ENCODE data around the gene IRGQ. TPM values are rescaled to one million over a fixed set of nuclear protein-coding genes. Genes with fewer than 3 reads are reported as not detected.

IRGQ gene, protein sequence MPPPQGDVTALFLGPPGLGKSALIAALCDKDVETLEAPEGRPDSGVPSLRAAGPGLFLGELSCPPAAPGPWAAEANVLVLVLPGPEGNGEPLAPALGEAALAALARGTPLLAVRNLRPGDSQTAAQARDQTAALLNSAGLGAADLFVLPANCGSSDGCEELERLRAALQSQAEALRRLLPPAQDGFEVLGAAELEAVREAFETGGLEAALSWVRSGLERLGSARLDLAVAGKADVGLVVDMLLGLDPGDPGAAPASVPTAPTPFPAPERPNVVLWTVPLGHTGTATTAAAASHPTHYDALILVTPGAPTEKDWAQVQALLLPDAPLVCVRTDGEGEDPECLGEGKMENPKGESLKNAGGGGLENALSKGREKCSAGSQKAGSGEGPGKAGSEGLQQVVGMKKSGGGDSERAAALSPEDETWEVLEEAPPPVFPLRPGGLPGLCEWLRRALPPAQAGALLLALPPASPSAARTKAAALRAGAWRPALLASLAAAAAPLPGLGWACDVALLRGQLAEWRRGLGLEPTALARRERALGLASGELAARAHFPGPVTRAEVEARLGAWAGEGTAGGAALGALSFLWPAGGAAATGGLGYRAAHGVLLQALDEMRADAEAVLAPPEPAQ
- 1 to 10 TPM; 3.1 to 4.1 TPM for polyA plus RNA-seq

DNA sequence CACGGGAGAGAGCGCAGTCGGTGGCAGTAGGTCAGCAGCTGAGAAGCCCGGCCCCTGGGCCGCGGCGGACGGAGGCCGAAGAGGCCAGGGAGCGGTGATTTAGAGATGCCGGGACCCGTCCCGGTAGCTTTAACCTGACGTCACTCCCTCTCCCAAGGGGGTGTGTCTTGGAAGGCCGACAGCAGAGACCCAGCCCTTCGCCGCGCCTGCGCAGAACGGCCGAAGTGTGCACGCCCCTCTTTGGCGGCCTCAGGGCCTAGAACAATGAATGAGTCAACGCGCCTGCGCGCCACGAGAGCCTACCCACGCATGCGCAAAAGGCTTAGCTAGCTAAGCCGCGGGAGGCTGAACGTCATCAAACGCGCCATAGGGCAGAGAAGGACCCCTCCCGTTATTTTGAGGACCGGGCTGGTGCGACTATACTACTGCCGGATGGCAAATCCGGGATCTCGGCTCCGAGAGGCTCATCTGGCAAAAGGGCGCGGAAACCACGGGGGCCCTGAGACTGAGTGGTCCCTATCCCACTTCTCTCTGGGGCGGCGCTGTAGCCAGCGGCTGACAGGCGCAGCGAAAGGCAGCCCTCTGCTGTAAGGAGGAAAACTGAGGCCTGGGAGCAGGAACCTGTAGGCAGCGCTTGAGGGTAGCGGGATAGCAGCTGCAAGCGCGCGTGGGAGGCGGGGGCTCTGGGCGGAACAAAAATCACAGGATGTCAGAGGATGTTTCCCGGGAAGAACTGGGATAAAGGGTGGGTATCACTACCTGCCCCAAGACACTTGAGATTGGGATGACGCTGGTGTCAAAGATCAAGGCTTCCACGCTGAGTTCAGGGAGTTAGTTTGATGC, at the start of gene IRGQ, which contains the start of gene ZNF576:
Gene IRGQ, minus strand, starts transcription at position 136 of the 843 bp plus-strand sequence. CDS start 796 bp downstream, outside the sequence.
Gene ZNF576, plus strand, starts transcription at position 597 of the 843 bp plus-strand sequence. CDS start 514 bp downstream, outside the sequence.
- peak within 1 kb of the TSS; percentile 90 to 98 for H3K27ac ChIP-seq (ENCODE audit: low read depth in 2 of 2, low read length in 1 of 2)
- H3K4me3 ChIP-seq (ENCODE audit: low read depth in 1 of 2, low read length in 2 of 2): peak within 1 kb of the TSS; percentile 57 to 59
- H3K4me1 ChIP-seq (ENCODE audit: control insufficient read depth in 2 of 2, insufficient read depth in 2 of 2, low read length in 1 of 2): peaks cover 7 to 8% of the 10 kb centered on the region in 2 donors
- no peaks in the 10 kb centered on the region for H3K27me3 ChIP-seq (ENCODE audit: control insufficient read depth in 1 of 2, insufficient read depth in 2 of 2, low read length in 2 of 2)
- no peaks in the 10 kb centered on the region for H3K9me3 ChIP-seq (ENCODE audit: control insufficient read depth in 2 of 2, insufficient read depth in 1 of 2, low read depth in 1 of 2, low read length in 1 of 2)
- 0 to 1% methylated on average over 60 of the region's 60 CpGs for WGBS, 2 donors
- peaks cover 6 to 25% of the 10 kb centered on the region in 2 donors for H3K36me3 ChIP-seq (ENCODE audit: control insufficient read depth in 2 of 2, insufficient read depth in 2 of 2, low read length in 1 of 2)

DNA sequence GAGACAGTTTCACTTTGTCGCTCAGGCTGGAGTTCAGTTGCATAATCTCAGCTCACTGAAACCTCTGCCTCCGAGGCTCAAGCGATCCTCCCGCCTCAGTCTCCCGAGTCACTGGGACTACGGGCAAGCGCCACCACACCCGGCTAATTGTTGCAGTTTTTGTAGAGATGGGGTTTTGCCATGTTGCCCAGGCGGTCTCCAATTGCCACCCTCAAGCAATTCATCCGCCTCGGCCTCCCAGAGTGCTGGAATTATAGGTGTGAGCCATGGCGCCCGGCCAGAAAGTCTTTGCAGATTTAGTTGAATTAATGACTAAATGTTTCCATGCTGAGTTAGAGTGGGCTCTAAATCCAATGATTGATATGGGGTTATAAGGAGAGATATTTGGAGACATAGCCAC, 48.2 kb upstream of the IRGQ start:
- H3K4me1 ChIP-seq (ENCODE audit: control insufficient read depth in 2 of 2, insufficient read depth in 2 of 2, low read length in 1 of 2): peaks cover 5 to 10% of the 10 kb centered on the region in 2 donors
- 74 to 78% methylated on average over 13 of the region's 13 CpGs for WGBS, 2 donors
- H3K9me3 ChIP-seq (ENCODE audit: control insufficient read depth in 2 of 2, insufficient read depth in 1 of 2, low read depth in 1 of 2, low read length in 1 of 2): no peaks in the 10 kb centered on the region
- no peaks in the 10 kb centered on the region for H3K27me3 ChIP-seq (ENCODE audit: control insufficient read depth in 1 of 2, insufficient read depth in 2 of 2, low read length in 2 of 2)
- no peak overlapping the region for H3K4me3 ChIP-seq (ENCODE audit: low read depth in 1 of 2, low read length in 2 of 2)
- peaks cover 0 to 4% of the 10 kb centered on the region in 2 donors for H3K36me3 ChIP-seq (ENCODE audit: control insufficient read depth in 2 of 2, insufficient read depth in 2 of 2, low read length in 1 of 2)
- no peak overlapping the region for H3K27ac ChIP-seq (ENCODE audit: low read depth in 2 of 2, low read length in 1 of 2)

DNA sequence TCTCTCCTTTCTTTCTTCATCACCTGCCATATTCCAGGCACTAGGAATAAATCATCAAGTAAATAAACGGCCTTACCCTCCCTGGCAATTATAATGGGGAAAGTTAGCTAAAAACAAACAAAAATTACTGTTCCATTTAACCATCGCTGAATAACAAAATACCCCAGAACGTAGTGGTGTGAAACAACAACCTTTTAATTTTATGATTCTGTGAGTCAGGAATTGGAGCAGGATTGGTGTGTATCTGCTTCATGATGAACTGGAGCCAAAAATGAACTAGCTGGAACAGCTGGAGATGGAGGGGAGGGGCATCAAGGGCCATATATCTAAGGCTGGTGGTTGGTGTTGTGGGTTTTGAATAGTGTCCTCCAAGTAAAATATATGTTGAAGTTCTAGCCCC, 47.4 kb upstream of the IRGQ start:
- 63 to 66% methylated on average over 3 of the region's 3 CpGs for WGBS, 2 donors
- Histone ChIP-seq H3K4me3 (ENCODE audit: low read depth in 1 of 2, low read length in 2 of 2) (no peak overlapping the region), H3K36me3 (ENCODE audit: control insufficient read depth in 2 of 2, insufficient read depth in 2 of 2, low read length in 1 of 2) (no peaks in the 10 kb centered on the region)

DNA sequence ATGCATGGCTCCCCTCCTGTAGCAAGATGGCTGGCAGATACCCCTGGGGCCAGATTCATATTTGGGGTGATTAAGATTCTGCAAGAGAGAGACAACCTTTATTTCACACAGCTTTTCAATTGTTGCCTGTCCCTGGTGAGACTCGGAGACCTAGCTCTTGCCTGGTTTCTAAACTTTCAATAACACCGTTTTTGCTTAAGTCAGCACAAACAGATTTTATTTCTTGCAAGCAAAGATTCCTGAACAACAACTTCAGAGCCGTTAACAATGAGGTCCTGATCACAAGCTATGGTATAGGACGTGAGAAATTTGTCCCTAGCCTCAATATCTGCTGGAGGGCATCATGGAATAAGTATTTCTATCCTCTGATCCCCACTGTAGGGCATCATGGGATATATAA, 46.6 kb upstream of the IRGQ start:
- peaks cover 5 to 15% of the 10 kb centered on the region in 2 donors for H3K4me1 ChIP-seq (ENCODE audit: control insufficient read depth in 2 of 2, insufficient read depth in 2 of 2, low read length in 1 of 2)
- no peaks in the 10 kb centered on the region for H3K27me3 ChIP-seq (ENCODE audit: control insufficient read depth in 1 of 2, insufficient read depth in 2 of 2, low read length in 2 of 2)
- no peaks in the 10 kb centered on the region for H3K9me3 ChIP-seq (ENCODE audit: control insufficient read depth in 2 of 2, insufficient read depth in 1 of 2, low read depth in 1 of 2, low read length in 1 of 2)
- H3K27ac ChIP-seq (ENCODE audit: low read depth in 2 of 2, low read length in 1 of 2): no peak overlapping the region
- no peak overlapping the region for H3K4me3 ChIP-seq (ENCODE audit: low read depth in 1 of 2, low read length in 2 of 2)
- 71 to 82% methylated on average over 4 of the region's 4 CpGs for WGBS, 2 donors
- H3K36me3 ChIP-seq (ENCODE audit: control insufficient read depth in 2 of 2, insufficient read depth in 2 of 2, low read length in 1 of 2): no peaks in the 10 kb centered on the region

More for the DNA sequence above, 47.4 kb upstream of the IRGQ start:
- peaks cover 5 to 15% of the 10 kb centered on the region in 2 donors for H3K4me1 ChIP-seq (ENCODE audit: control insufficient read depth in 2 of 2, insufficient read depth in 2 of 2, low read length in 1 of 2)
- H3K27me3 ChIP-seq (ENCODE audit: control insufficient read depth in 1 of 2, insufficient read depth in 2 of 2, low read length in 2 of 2): no peaks in the 10 kb centered on the region
- H3K27ac ChIP-seq (ENCODE audit: low read depth in 2 of 2, low read length in 1 of 2): no peak overlapping the region
- no peaks in the 10 kb centered on the region for H3K9me3 ChIP-seq (ENCODE audit: control insufficient read depth in 2 of 2, insufficient read depth in 1 of 2, low read depth in 1 of 2, low read length in 1 of 2)

DNA sequence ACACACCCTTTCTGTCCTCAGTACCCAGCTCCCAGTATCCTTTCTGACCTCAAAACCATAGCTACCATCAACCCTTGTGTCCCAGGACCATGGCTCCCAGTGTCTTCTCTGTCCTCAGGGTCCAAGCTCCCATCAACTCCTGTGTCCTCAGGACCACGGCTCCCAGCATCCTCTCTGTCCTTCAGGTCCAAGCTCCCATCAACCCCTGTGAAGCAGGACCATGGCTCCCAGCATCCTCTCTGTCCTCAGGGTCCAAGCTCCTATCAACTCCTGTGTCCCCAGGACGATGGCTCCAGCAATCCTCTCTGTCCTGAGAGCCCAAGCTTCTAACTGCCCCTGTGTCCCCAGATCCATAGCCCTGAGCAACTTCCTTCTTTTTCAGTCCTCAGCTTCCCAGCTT, 45.4 kb upstream of the IRGQ start:
- 70 to 76% methylated on average over 2 of the region's 2 CpGs for WGBS, 2 donors
- no peaks in the 10 kb centered on the region for H3K36me3 ChIP-seq (ENCODE audit: control insufficient read depth in 2 of 2, insufficient read depth in 2 of 2, low read length in 1 of 2)
- no peak overlapping the region for H3K27ac ChIP-seq (ENCODE audit: low read depth in 2 of 2, low read length in 1 of 2)
- no peaks in the 10 kb centered on the region for H3K27me3 ChIP-seq (ENCODE audit: control insufficient read depth in 1 of 2, insufficient read depth in 2 of 2, low read length in 2 of 2)
- peaks cover 6 to 15% of the 10 kb centered on the region in 2 donors for H3K4me1 ChIP-seq (ENCODE audit: control insufficient read depth in 2 of 2, insufficient read depth in 2 of 2, low read length in 1 of 2)
- no peaks in the 10 kb centered on the region for H3K9me3 ChIP-seq (ENCODE audit: control insufficient read depth in 2 of 2, insufficient read depth in 1 of 2, low read depth in 1 of 2, low read length in 1 of 2)
- no peak overlapping the region for H3K4me3 ChIP-seq (ENCODE audit: low read depth in 1 of 2, low read length in 2 of 2)

DNA sequence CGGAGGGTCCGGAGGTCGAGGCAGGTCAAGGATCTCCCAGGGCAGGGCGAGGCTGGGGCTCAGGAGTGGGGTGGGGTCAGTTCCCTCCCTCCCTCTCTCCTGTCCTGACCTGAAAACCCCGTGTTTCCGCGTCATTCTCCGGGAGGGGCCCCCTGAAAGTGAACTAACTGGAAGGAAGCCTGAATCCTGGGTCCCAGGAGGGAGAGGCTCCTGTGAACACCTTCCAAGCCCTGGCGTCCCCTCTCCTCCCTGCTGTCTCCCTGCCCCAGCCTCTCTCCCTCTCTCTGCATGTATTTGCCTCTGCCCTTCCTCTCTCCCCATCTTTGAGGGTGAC, 44.5 kb upstream of the IRGQ start:
- Histone ChIP-seq H3K27ac (ENCODE audit: low read depth in 2 of 2, low read length in 1 of 2) (peak overlapping the region in 1 of 2 donors; percentile 79), H3K4me3 (ENCODE audit: low read depth in 1 of 2, low read length in 2 of 2) (peak overlapping the region; percentile 76 to 77), H3K36me3 (ENCODE audit: control insufficient read depth in 2 of 2, insufficient read depth in 2 of 2, low read length in 1 of 2) (no peaks in the 10 kb centered on the region), H3K9me3 (ENCODE audit: control insufficient read depth in 2 of 2, insufficient read depth in 1 of 2, low read depth in 1 of 2, low read length in 1 of 2) (no peaks in the 10 kb centered on the region), H3K27me3 (ENCODE audit: control insufficient read depth in 1 of 2, insufficient read depth in 2 of 2, low read length in 2 of 2) (no peaks in the 10 kb centered on the region), H3K4me1 (ENCODE audit: control insufficient read depth in 2 of 2, insufficient read depth in 2 of 2, low read length in 1 of 2) (peaks cover 7 to 15% of the 10 kb centered on the region in 2 donors)
- 7% methylated on average over 9 of the region's 9 CpGs; no CpG with 5 or more reads in 1 of the 2 donors for WGBS, 2 donors

DNA sequence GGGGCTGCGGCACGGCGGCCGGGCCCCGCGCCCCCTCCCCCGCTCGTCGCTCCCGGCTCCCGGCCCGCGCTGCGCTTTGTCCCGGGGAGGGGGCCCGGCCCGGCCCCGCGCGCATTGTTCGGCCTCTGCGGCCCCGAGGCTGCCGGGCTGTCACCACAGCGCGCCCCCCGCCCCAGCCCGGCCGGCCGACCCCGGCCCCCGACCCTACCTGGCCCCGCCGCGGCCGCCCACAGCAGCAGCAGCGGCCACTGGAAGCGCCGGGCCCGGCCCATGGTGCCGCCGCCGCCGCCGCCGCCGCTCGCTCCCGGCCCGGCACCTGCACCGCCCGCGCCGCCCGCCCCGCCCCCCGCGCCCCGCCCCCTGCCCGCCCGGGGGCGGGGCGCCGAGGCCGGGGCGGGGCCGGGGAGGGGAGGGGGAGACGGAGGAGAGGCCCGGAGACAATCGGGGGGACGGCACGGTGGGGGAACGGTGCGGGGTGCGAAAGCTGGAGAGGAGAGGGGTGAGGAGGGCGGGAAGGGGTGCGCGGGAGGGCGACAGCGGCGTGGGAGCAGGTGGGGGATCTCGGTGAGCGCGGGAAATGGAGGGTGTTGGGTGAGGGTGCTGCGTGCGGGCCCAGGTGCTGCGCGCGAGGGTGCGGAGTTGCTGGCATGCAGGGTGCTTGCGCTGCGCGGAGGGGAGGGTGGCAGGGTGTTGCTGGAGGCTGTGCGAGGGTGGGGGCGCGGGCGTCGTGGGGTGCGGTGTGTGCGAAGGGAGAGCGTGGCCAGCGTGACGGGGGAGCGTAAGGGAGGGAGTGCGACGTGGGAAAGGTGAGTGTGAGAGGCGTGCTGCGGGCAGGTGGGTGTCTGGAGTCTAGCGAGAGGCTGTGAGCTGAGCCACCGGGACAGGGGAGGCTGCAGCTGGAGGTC, 43.8 kb upstream of the IRGQ start, which contains the start of gene CADM4:
Gene CADM4, minus strand, starts transcription at position 332 of the 905 bp plus-strand sequence. Its CDS starts 60 bp downstream, at position 272.
- Histone ChIP-seq H3K4me1 (ENCODE audit: control insufficient read depth in 2 of 2, insufficient read depth in 2 of 2, low read length in 1 of 2) (peaks cover 13 to 15% of the 10 kb centered on the region in 2 donors), H3K27me3 (ENCODE audit: control insufficient read depth in 1 of 2, insufficient read depth in 2 of 2, low read length in 2 of 2) (no peaks in the 10 kb centered on the region), H3K9me3 (ENCODE audit: control insufficient read depth in 2 of 2, insufficient read depth in 1 of 2, low read depth in 1 of 2, low read length in 1 of 2) (no peaks in the 10 kb centered on the region), H3K36me3 (ENCODE audit: control insufficient read depth in 2 of 2, insufficient read depth in 2 of 2, low read length in 1 of 2) (no peaks in the 10 kb centered on the region), H3K27ac (ENCODE audit: low read depth in 2 of 2, low read length in 1 of 2) (peak within 1 kb of the TSS; percentile 11 to 79), H3K4me3 (ENCODE audit: low read depth in 1 of 2, low read length in 2 of 2) (peak within 1 kb of the TSS; percentile 76 to 77)
- WGBS, 2 donors: 1 to 2% methylated on average over 44 to 110 of the region's 110 CpGs

DNA sequence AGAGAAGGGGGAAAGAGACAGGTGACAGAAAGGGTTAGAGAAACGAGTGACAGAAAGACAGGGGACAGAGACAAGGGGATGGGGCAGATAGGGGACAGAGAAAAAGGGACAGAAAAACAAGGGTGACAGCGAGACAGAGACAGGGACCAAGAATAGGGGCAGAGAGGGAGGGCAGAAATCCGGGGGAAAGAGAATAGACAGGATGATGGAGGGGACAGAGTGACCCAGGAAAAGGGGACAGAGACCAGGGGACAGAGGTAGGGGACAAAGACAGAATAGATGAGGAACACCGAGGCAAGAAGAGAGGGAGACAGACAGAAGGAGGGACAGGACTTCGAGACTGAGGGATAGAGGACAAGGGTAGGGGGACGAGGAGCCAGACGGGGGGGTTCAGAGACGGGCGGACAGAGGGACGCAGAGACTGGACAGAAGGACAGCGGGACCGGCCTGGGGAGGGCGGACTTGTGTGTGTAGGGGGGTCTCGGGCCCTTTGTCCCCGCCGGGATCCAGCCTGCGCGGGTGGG, 43.1 kb upstream of the IRGQ start:
- no peaks in the 10 kb centered on the region for H3K27me3 ChIP-seq (ENCODE audit: control insufficient read depth in 1 of 2, insufficient read depth in 2 of 2, low read length in 2 of 2)
- no peaks in the 10 kb centered on the region for H3K9me3 ChIP-seq (ENCODE audit: control insufficient read depth in 2 of 2, insufficient read depth in 1 of 2, low read depth in 1 of 2, low read length in 1 of 2)
- peak overlapping the region; percentile 42 to 77 for H3K4me3 ChIP-seq (ENCODE audit: low read depth in 1 of 2, low read length in 2 of 2)
- H3K4me1 ChIP-seq (ENCODE audit: control insufficient read depth in 2 of 2, insufficient read depth in 2 of 2, low read length in 1 of 2): peaks cover 13 to 15% of the 10 kb centered on the region in 2 donors
- H3K27ac ChIP-seq (ENCODE audit: low read depth in 2 of 2, low read length in 1 of 2): no peak overlapping the region
- H3K36me3 ChIP-seq (ENCODE audit: control insufficient read depth in 2 of 2, insufficient read depth in 2 of 2, low read length in 1 of 2): no peaks in the 10 kb centered on the region
- 10 to 11% methylated on average over 10 to 18 of the region's 18 CpGs for WGBS, 2 donors
